Peyer's patch (tissue), 4 donors: Measurements from ENCODE around the gene ADTRP. TPM values are rescaled to one million over a fixed set of nuclear protein-coding genes. Genes with fewer than 3 reads are reported as not detected.
"Not testable (repeated sequence)": the region's sequence is repeated elsewhere in the genome, so short reads cannot be mapped to it uniquely, and the experiment has no call there.

ENCODE experiments used
- DNase-seq, 3 donors: peaks; one replicate each; pipeline ENCODE4 v3.0.0-alpha.2; 2017 to 2019
- H3K27ac ChIP-seq, 4 donors: fragments of 200-600 bp; sonication (generic); one replicate each; pipeline ENCODE4 v1.5.1; 2016 to 2019
- H3K27me3 ChIP-seq, 2 donors: fragments of 200-600 bp; sonication (generic); one replicate each; pipeline ENCODE4 v1.5.1; 2019
- H3K36me3 ChIP-seq, 3 donors: fragments of 200-600 bp; sonication (generic); one replicate each; pipeline ENCODE4 v1.5.1; 2016 to 2019
- H3K4me1 ChIP-seq, 4 donors: fragments of 200-600 bp; sonication (generic); one replicate each; pipeline ENCODE4 v1.5.1; 2016 to 2019
- H3K4me3 ChIP-seq, 4 donors: fragments of 200-600 bp; sonication (generic); 1 replicate in 3 of 4; 2 replicates in 1 of 4; pipeline ENCODE4 v1.5.1; 2016 to 2019; ENCODE audit warnings: mild to moderate bottlenecking in 1 of 4
- H3K9me3 ChIP-seq, 4 donors: fragments of 200-600 bp; sonication (generic); one replicate each; pipeline ENCODE4 v1.5.1; 2016 to 2019; ENCODE audit warnings: mild to moderate bottlenecking in 1 of 4
- POLR2A ChIP-seq, 2 donors: fragments of 450-650 bp; IDR thresholded peaks; one replicate each; pipeline ENCODE4 v1.5.1; 2017; ENCODE audit warnings: antibody characterized with exemption in 2 of 2, mild to moderate bottlenecking in 2 of 2, moderate library complexity in 2 of 2
- total RNA-seq, 4 donors: library from RNA; depleted of rRNA; stranded (reverse); fragments of >200 nt; gene quantifications; one replicate each; pipeline ENCODE4 v1.1.0, GENCODE V29; 2016
- TF ChIP-seq, protein P1 (sequence below), 6 experiments: fragments of 450-650 bp in 4 of 6; fragments of 200-600 bp in 2 of 6; sonication (generic) in 1 of 6; IDR thresholded peaks; one replicate each; pipeline ENCODE4 v1.5.1; 2017 to 2019; ENCODE audit warnings: antibody characterized with exemption in 6 of 6, mild to moderate bottlenecking in 3 of 6, moderate library complexity in 1 of 6

The ADTRP gene
- total RNA-seq, 4 donors from 2014 or later, result 33.8 to 187 (median 133) TPM

GRCh38 chr6:11681357-11681756 lies 97.2 kb downstream of the ADTRP start:
- H3K36me3 ChIP-seq, result no peaks in the 10 kb centered on the region
- H3K9me3 ChIP-seq, result no peaks in the 10 kb centered on the region
- no peaks in the 10 kb centered on the region for H3K27me3 ChIP-seq
- no peak for DNase-seq
- H3K4me3 ChIP-seq, result no peak overlapping the region
- no peak overlapping the region for H3K27ac ChIP-seq
- TF ChIP-seq, protein P1, sequence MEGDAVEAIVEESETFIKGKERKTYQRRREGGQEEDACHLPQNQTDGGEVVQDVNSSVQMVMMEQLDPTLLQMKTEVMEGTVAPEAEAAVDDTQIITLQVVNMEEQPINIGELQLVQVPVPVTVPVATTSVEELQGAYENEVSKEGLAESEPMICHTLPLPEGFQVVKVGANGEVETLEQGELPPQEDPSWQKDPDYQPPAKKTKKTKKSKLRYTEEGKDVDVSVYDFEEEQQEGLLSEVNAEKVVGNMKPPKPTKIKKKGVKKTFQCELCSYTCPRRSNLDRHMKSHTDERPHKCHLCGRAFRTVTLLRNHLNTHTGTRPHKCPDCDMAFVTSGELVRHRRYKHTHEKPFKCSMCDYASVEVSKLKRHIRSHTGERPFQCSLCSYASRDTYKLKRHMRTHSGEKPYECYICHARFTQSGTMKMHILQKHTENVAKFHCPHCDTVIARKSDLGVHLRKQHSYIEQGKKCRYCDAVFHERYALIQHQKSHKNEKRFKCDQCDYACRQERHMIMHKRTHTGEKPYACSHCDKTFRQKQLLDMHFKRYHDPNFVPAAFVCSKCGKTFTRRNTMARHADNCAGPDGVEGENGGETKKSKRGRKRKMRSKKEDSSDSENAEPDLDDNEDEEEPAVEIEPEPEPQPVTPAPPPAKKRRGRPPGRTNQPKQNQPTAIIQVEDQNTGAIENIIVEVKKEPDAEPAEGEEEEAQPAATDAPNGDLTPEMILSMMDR (IDR thresholded peaks at IDR 0.05), result no peak
- TF ChIP-seq POLR2A (IDR thresholded peaks at IDR 0.05), result no peak
- no peaks in the 10 kb centered on the region for H3K4me1 ChIP-seq

DNA sequence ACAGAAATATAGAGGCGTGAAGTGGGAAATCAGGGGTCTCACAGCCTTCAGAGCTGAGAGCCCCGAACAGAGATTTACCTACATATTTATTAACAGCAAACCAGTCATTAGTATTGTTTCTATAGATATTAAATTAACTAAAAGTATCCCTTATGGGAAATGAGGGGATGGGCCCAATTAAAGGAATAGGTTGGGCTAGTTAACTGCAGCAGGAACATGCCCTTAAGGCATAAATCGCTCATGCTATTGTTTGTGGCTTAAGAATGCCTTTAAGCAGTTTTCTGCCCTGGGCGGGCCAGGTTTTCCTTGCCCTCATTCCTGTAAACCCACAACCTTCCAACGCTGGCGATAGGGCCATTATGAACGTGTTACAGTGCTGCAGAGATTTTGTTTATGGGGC lies 98.1 kb downstream of the ADTRP start:
- H3K36me3 ChIP-seq, H3K27me3 ChIP-seq, DNase-seq: not testable (repeated sequence)

GRCh38 chr6:11679099-11679498 lies 99.5 kb downstream of the ADTRP start:
- no peaks in the 10 kb centered on the region for H3K36me3 ChIP-seq
- DNase-seq, result no peak
- no peaks in the 10 kb centered on the region for H3K4me1 ChIP-seq
- no peaks in the 10 kb centered on the region for H3K9me3 ChIP-seq
- H3K4me3 ChIP-seq, result no peak overlapping the region
- TF ChIP-seq, protein P1 (IDR thresholded peaks at IDR 0.05), result no peak
- no peak for TF ChIP-seq POLR2A (IDR thresholded peaks at IDR 0.05)
- H3K27ac ChIP-seq, result no peak overlapping the region
- H3K27me3 ChIP-seq, result no peaks in the 10 kb centered on the region

More for the DNA sequence above, 98.1 kb downstream of the ADTRP start:
- H3K9me3 ChIP-seq, H3K27ac ChIP-seq, H3K4me1 ChIP-seq, H3K4me3 ChIP-seq: not testable (repeated sequence)

DNA sequence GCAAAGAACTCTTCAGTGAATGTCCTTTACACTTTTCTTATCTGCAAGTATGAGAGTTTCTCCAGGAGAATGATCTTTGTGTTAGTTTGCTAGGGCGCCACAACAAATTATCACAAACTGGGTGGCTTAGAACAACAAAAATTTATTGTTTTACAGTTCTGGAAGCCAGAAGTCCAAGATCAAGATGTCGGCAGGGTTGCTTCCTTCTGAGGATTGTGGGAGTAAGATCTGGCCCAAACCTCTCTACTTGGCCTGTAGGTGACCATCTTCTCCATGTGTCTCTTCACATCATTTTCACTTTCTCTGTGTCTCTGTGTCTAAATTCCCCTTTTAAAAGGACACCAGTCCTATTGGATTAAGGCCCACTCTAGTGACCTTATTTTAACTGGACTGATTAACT lies 103.0 kb downstream of the ADTRP start:
- Histone ChIP-seq H3K27me3 (no peaks in the 10 kb centered on the region), H3K36me3 (no peaks in the 10 kb centered on the region), H3K27ac (no peak overlapping the region), H3K4me3 (no peak overlapping the region), H3K4me1 (no peaks in the 10 kb centered on the region), H3K9me3 (no peaks in the 10 kb centered on the region)
- TF ChIP-seq POLR2A (IDR thresholded peaks at IDR 0.05), result no peak
- TF ChIP-seq, protein P1 (IDR thresholded peaks at IDR 0.05), result peak in 2 of 6 experiments; percentile 35 to 43
- DNase-seq, result no peak

GRCh38 chr6:11672669-11673068 lies 105.9 kb downstream of the ADTRP start:
- Histone ChIP-seq H3K9me3 (no peaks in the 10 kb centered on the region), H3K36me3 (no peaks in the 10 kb centered on the region)

DNA sequence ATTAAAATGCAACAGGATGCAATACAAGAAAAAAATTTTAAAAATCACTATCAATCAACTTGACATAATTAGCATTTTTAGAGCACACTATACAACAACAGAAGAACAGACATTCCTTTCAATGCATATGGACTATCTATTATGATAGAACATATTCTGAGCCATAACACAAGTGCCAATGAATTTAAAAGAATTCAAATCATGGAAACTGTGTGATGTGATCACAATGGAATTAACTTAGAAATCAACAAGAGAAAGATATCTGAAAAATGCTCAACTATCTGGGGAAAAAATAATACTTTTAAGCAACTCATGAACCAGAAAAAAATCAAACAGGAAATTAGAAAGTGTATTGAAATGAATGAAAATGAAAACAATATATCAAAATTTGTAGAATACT lies 106.3 kb downstream of the ADTRP start:
- no peak for DNase-seq
- Histone ChIP-seq H3K9me3 (no peaks in the 10 kb centered on the region), H3K4me3 (no peak overlapping the region), H3K4me1 (no peaks in the 10 kb centered on the region), H3K27me3 (no peaks in the 10 kb centered on the region), H3K27ac (no peak overlapping the region), H3K36me3 (no peaks in the 10 kb centered on the region)
- TF ChIP-seq, protein P1 (IDR thresholded peaks at IDR 0.05), result no peak
- no peak for TF ChIP-seq POLR2A (IDR thresholded peaks at IDR 0.05)

More at GRCh38 chr6:11672669-11673068, 105.9 kb downstream of the ADTRP start:
- Histone ChIP-seq H3K4me1 (no peaks in the 10 kb centered on the region), H3K4me3 (no peak overlapping the region), H3K27me3 (no peaks in the 10 kb centered on the region), H3K27ac (no peak overlapping the region)
- TF ChIP-seq, protein P1 (IDR thresholded peaks at IDR 0.05), result no peak
- TF ChIP-seq POLR2A (IDR thresholded peaks at IDR 0.05), result no peak
- DNase-seq, result no peak
